Stomach (tissue), 9 donors: ENCODE measurements around the gene CSNK1E. TPM values are rescaled to one million over a fixed set of nuclear protein-coding genes. Genes with fewer than 3 reads are reported as not detected.

ENCODE experiments used
- DNase-seq, 2 donors: peaks; one replicate each; pipeline versions ENCODE4 v3.0.0 to v3.0.0-alpha.2; 2013 to 2019
- H3K27ac ChIP-seq, 5 donors: fragments of 200-600 bp in 4 of 5; sonication (generic) in 4 of 5; one replicate each; pipeline ENCODE4 v1.5.1; 2013 to 2019; ENCODE audit warnings: mild to moderate bottlenecking in 1 of 5, moderate library complexity in 1 of 5
- H3K27me3 ChIP-seq, 3 donors: fragments of 200-600 bp; sonication (generic); one replicate each; pipeline ENCODE4 v1.5.1; 2017 to 2019; ENCODE audit warnings: mixed run types in 1 of 3
- H3K36me3 ChIP-seq, 4 donors: fragments of 200-600 bp; sonication (generic); 1 replicate in 3 of 4; 2 replicates in 1 of 4; pipeline ENCODE4 v1.5.1; 2016 to 2019
- H3K4me1 ChIP-seq, 4 donors: fragments of 200-600 bp; sonication (generic); one replicate each; pipeline ENCODE4 v1.5.1; 2016 to 2019
- H3K4me3 ChIP-seq, 4 donors: fragments of 200-600 bp; sonication (generic) in 3 of 4; one replicate each; pipeline ENCODE4 v1.5.1; 2016 to 2019; ENCODE audit warnings: mild to moderate bottlenecking in 1 of 4
- H3K9me3 ChIP-seq, 4 donors: fragments of 200-600 bp; sonication (generic); one replicate each; pipeline ENCODE4 v1.5.1; 2016 to 2019
- CTCF ChIP-seq, 7 experiments: fragments of 450-650 bp in 4 of 7; fragments of 200-600 bp in 3 of 7; sonication (generic) in 3 of 7; IDR thresholded peaks; one replicate each; pipeline ENCODE4 v1.5.1; 2016 to 2019; ENCODE audit warnings: antibody characterized with exemption in 7 of 7, control low read depth in 2 of 7, mild to moderate bottlenecking in 1 of 7
- EP300 ChIP-seq: sonication (generic); formaldehyde crosslinking; IDR thresholded peaks from one replicate; pipeline ENCODE4 v1.6.1; 2017; ENCODE audit warnings: antibody characterized with exemption
- POLR2A ChIP-seq, 4 donors: fragments of 450-650 bp; IDR thresholded peaks; one replicate each; pipeline ENCODE4 v1.6.1; 2016; ENCODE audit warnings: antibody characterized with exemption in 4 of 4, control low read depth in 2 of 4, mild to moderate bottlenecking in 1 of 4, moderate library complexity in 1 of 4
- POLR2AphosphoS5 ChIP-seq, 3 donors: sonication (generic); formaldehyde crosslinking; IDR thresholded peaks; one replicate each; pipeline ENCODE4 v1.6.1; 2016; ENCODE audit warnings: antibody characterized with exemption in 3 of 3
- WGBS, 5 donors: extraction: QIAGEN DNeasy Blood & Tissue Kit in 3 of 5; methylation state at CpG; one replicate each; pipeline versions ENCODE4 v1.1.5 to v1.1.7; 2013 to 2018; 5-methylcytosine and 5-hydroxymethylcytosine counted together
- intact Hi-C: fragments of 100-400 bp; cut with DNase I; formaldehyde crosslinking; loops from one replicate; pipeline ENCODE4 v1.15.1; 2023; ENCODE audit warnings: low total_unique reads
- polyA plus RNA-seq, 3 donors: library from polyadenylated mRNA; stranded (reverse); fragments of 200-250 nt; gene quantifications; one replicate each; pipeline ENCODE4 v1.2.3, GENCODE V29; 2013
- total RNA-seq, 5 donors: library from RNA; depleted of rRNA; stranded (reverse); fragments of >200 nt; gene quantifications; one replicate each; pipeline versions ENCODE4 v1.1.0 to v1.2.3, GENCODE V29; 2014 to 2016
- donor health status: healthy with polysubstance abuse.
- donor health status: Bipolar disorder and iron deficiency.
- donor health status: healthy.

The CSNK1E gene
- total and polyA plus RNA-seq, 8 donors = 19.4 to 135 (median 68.1) TPM

- H3K9me3 ChIP-seq = no peaks in the 10 kb centered on the region
- H3K4me3 ChIP-seq = no peak overlapping the region
- DNase-seq = no peak
- H3K27me3 ChIP-seq = no peaks in the 10 kb centered on the region
- intact Hi-C loops = no loop called here
- H3K27ac ChIP-seq = peak overlapping the region in 1 of 5 donors; percentile 8
- peaks cover 0 to 18% (median 9%) of the 10 kb centered on the region in 4 donors for H3K4me1 ChIP-seq
- 66 to 78% (median 68%) methylated on average over 4 of the region's 4 CpGs for WGBS, 5 donors
- peaks cover 90 to 98% (median 98%) of the 10 kb centered on the region in 4 donors for H3K36me3 ChIP-seq
- TF ChIP-seq CTCF (IDR thresholded peaks at IDR 0.05) (no peak), POLR2A (IDR thresholded peaks at IDR 0.05) (no peak), EP300 (no peak), POLR2AphosphoS5 (IDR thresholded peaks at IDR 0.05) (no peak)
These were observed 20.9 kb downstream of the CSNK1E start for GRCh38 chr22:38296372-38296771.

- Histone ChIP-seq H3K27ac (no peak overlapping the region), H3K4me3 (no peak overlapping the region), H3K9me3 (no peaks in the 10 kb centered on the region), H3K27me3 (no peaks in the 10 kb centered on the region), H3K36me3 (peaks cover 88 to 98% (median 98%) of the 10 kb centered on the region in 4 donors), H3K4me1 (peaks cover 0 to 24% (median 9%) of the 10 kb centered on the region in 4 donors)
- no peak for DNase-seq
- WGBS, 5 donors = 86 to 96% (median 91%) methylated on average over 9 of the region's 9 CpGs
- TF ChIP-seq POLR2A (IDR thresholded peaks at IDR 0.05) (no peak), CTCF (IDR thresholded peaks at IDR 0.05) (no peak), EP300 (no peak), POLR2AphosphoS5 (IDR thresholded peaks at IDR 0.05) (no peak)
- intact Hi-C loops = no loop called here
These were observed 21.4 kb downstream of the CSNK1E start for GRCh38 chr22:38295863-38296262.

GRCh38 chr22:38295339-38295738 is 21.9 kb downstream of the CSNK1E start:
- peaks cover 0 to 24% (median 9%) of the 10 kb centered on the region in 4 donors for H3K4me1 ChIP-seq
- TF ChIP-seq CTCF (IDR thresholded peaks at IDR 0.05) (no peak), POLR2A (IDR thresholded peaks at IDR 0.05) (no peak), POLR2AphosphoS5 (IDR thresholded peaks at IDR 0.05) (no peak), EP300 (no peak)
- H3K9me3 ChIP-seq = no peaks in the 10 kb centered on the region
- WGBS, 5 donors = 87 to 95% (median 94%) methylated on average over 6 of the region's 6 CpGs
- intact Hi-C loops = no loop called here
- H3K36me3 ChIP-seq = peaks cover 82 to 96% (median 94%) of the 10 kb centered on the region in 4 donors
- DNase-seq = no peak
- H3K27me3 ChIP-seq = no peaks in the 10 kb centered on the region
- H3K4me3 ChIP-seq = no peak overlapping the region
- H3K27ac ChIP-seq = peak overlapping the region in 1 of 5 donors; percentile 75

- H3K4me3 ChIP-seq = no peak overlapping the region
- no peak for DNase-seq
- H3K27ac ChIP-seq = peak overlapping the region in 2 of 5 donors; percentile 44 to 75
- H3K9me3 ChIP-seq = no peaks in the 10 kb centered on the region
- H3K27me3 ChIP-seq = no peaks in the 10 kb centered on the region
- intact Hi-C loops = no loop called here
- TF ChIP-seq EP300 = no peak
- no peak for TF ChIP-seq POLR2A (IDR thresholded peaks at IDR 0.05)
- TF ChIP-seq CTCF (IDR thresholded peaks at IDR 0.05) = no peak
- no peak for TF ChIP-seq POLR2AphosphoS5 (IDR thresholded peaks at IDR 0.05)
- H3K4me1 ChIP-seq = peaks cover 0 to 23% (median 9%) of the 10 kb centered on the region in 4 donors
- WGBS, 5 donors = 94 to 96% (median 95%) methylated on average over 15 to 26 of the region's 26 CpGs
- H3K36me3 ChIP-seq = peaks cover 75 to 93% (median 91%) of the 10 kb centered on the region in 4 donors
These were observed 23.0 kb downstream of the CSNK1E start for GRCh38 chr22:38294193-38294592.
